AG04450 (cell line): Measurements from ENCODE around the gene ITPR1. TPM values are rescaled to one million over a fixed set of nuclear protein-coding genes. Genes with fewer than 3 reads are reported as not detected.

ENCODE experiments used
- CTCF ChIA-PET: fragments of 300-600, 350-600 bp; formaldehyde crosslinking; extraction: SDS; loops from one replicate; lab custom pipeline; 2022; ENCODE audit warnings: antibody characterized with exemption, inconsistent platforms; lab: Charles Lee
- POLR2A ChIA-PET: fragments of 350-600 bp; formaldehyde crosslinking; extraction: SDS; loops from one replicate; lab custom pipeline; 2021; ENCODE audit warnings: antibody characterized with exemption, inconsistent platforms; lab: Yijun Ruan, JAX
- DNase-seq: peaks from one replicate; pipeline ENCODE4 v3.0.0-alpha.2; 2011; ENCODE audit warnings: low read depth, low spot score
- H3K27ac ChIP-seq: one replicate; pipeline ENCODE4 v1.5.1; 2012; ENCODE audit warnings: low read depth, low read length, control low read depth
- H3K27me3 ChIP-seq: one replicate; pipeline ENCODE4 v1.6.0; 2012; ENCODE audit warnings: low read length; ENCODE audit not compliant: control insufficient read depth, insufficient read depth
- H3K4me3 ChIP-seq: 2 replicates; pipeline ENCODE4 v1.5.1; 2011; ENCODE audit warnings: mild to moderate bottlenecking, low read depth, low read length, control low read depth
- H3K9me3 ChIP-seq: 2 replicates; pipeline ENCODE4 v1.5.1; 2012; ENCODE audit warnings: low read length; ENCODE audit not compliant: control insufficient read depth, insufficient read depth
- polyA plus RNA-seq: library from polyadenylated mRNA; depleted of rRNA; stranded (reverse); fragments of >200 nt; gene quantifications from 2 replicates; pipeline ENCODE4 v1.2.3, GENCODE V29; 2011
- TF ChIP-seq, protein P1 (sequence below): IDR thresholded peaks from 2 replicates; pipeline ENCODE4 v1.5.1; 2011; ENCODE audit warnings: low read depth, low read length, control low read depth, inconsistent platforms

The ITPR1 gene
- polyA plus RNA-seq, 1 experiment, result 7.4 TPM

DNA sequence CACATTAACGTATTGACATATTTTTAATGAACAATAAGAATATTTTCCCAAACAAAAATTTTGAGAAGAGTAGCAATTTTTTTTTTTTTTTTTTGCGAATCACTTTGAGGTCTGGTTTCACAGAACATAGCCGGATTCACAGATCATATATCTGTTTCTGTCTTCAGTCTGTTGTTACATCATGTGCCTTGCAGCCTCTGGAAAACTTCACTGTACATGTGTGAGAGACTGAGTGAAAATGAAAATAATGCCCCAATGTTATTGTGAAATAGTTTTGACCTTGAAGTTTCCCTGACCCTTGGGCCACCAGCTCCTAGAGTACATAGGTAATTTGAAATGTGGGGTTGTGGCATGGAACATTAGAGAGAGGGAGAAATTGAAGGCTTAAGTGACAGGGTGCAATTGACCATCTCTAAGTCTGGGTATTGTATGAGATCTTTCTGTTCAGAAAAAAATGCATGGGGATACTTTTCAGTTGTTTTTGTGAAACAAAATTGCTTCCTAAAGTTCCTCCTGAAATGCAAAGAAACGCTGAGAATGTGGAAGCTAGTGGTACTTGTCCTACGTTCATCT, 14.0 kb downstream of the ITPR1 start:
- ChIA-PET POLR2A (interaction anchor here (0.6 to 1.3 kb wide), 2 partner anchors 14 to 175 kb away, joined by 6 to 10 read pairs; partner anchors contain the start of gene ITPR1), CTCF (interaction anchor here (0.7 to 2.5 kb wide), 5 partner anchors 14 to 156 kb away, joined by 3 to 7 read pairs (median 4); partner anchors contain the start of gene ITPR1)
- TF ChIP-seq, protein P1, sequence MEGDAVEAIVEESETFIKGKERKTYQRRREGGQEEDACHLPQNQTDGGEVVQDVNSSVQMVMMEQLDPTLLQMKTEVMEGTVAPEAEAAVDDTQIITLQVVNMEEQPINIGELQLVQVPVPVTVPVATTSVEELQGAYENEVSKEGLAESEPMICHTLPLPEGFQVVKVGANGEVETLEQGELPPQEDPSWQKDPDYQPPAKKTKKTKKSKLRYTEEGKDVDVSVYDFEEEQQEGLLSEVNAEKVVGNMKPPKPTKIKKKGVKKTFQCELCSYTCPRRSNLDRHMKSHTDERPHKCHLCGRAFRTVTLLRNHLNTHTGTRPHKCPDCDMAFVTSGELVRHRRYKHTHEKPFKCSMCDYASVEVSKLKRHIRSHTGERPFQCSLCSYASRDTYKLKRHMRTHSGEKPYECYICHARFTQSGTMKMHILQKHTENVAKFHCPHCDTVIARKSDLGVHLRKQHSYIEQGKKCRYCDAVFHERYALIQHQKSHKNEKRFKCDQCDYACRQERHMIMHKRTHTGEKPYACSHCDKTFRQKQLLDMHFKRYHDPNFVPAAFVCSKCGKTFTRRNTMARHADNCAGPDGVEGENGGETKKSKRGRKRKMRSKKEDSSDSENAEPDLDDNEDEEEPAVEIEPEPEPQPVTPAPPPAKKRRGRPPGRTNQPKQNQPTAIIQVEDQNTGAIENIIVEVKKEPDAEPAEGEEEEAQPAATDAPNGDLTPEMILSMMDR, result no peak
- no peaks in the 10 kb centered on the region for H3K27me3 ChIP-seq
- no peaks in the 10 kb centered on the region for H3K9me3 ChIP-seq
- DNase-seq, result no peak
- no peak overlapping the region for H3K4me3 ChIP-seq
- no peak overlapping the region for H3K27ac ChIP-seq

DNA sequence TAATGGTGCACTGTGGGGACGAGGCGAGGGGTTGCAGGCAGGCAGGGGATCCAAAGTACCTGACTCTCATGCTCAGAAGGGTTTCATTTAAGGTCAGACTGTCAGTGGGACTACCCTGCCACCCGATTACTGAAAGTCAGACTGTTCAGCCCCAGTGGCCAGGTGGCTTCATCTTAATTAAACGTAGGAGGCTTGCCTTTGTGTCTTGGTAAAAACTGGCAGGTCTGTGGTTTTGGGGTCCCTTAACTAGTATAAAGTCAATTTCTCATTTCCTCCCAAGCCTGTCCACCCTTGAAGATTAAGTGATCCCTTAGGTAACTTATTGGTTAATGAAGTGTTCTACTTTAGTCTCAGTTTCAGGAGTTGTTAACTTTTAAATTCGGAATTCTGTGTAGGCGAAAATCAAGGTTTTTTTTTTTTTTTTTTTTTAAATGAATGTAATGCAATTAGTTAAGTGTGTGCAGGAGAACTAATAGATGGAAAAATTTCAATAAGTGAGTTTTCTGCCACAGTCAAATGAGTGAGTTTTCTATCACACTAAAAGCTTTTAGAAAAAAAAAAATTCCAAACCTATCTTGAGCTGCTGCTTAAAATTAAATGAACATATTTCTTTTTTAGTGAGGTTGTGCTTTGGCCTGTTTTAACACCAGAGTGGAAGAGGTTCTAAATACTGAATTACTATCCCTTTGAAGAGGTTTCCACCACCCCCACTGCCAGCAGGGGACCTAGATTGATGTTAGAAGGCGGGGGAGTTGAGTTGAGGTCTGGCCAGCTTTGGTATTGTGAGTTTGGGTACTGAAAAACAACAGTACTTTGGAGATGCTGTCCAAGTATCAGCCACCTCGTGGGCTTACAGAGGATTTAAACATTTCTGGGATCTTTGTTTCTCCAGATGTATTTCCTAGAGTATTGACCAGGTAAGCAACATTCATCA, 15.2 kb downstream of the ITPR1 start:
- Histone ChIP-seq H3K27ac (no peak overlapping the region), H3K9me3 (no peaks in the 10 kb centered on the region), H3K4me3 (no peak overlapping the region), H3K27me3 (no peaks in the 10 kb centered on the region)
- ChIA-PET POLR2A (interaction anchor here (0.6 to 1.3 kb wide), 3 partner anchors 15 to 173 kb away, joined by 3 to 10 read pairs (median 6); partner anchors contain the start of gene ITPR1), CTCF (interaction anchor here (1.0 to 2.5 kb wide), 4 partner anchors 15 to 157 kb away, joined by 3 to 7 read pairs (median 5); partner anchors contain the start of gene ITPR1)
- no peak for DNase-seq
- TF ChIP-seq, protein P1, result no peak

- Histone ChIP-seq H3K27ac (no peak overlapping the region), H3K27me3 (no peaks in the 10 kb centered on the region), H3K4me3 (no peak overlapping the region), H3K9me3 (no peaks in the 10 kb centered on the region)
- no peak for DNase-seq
- ChIA-PET POLR2A (interaction anchor here (1.3 kb wide), 1 partner anchor 15 kb away, joined by 3 read pairs; the partner anchor contains the start of gene ITPR1), CTCF (interaction anchor here (1.0 to 2.5 kb wide), 2 partner anchors 125 to 158 kb away, joined by 3 to 7 read pairs; no protein-coding TSS in a partner anchor)
- TF ChIP-seq, protein P1, result no peak
Observed at GRCh38 chr3:4509043-4509442, 15.9 kb downstream of the ITPR1 start.

GRCh38 chr3:4509983-4510755, 17.0 kb downstream of the ITPR1 start:
- ChIA-PET CTCF (no interaction called here), POLR2A (no interaction called here)
- TF ChIP-seq, protein P1, result no peak
- Histone ChIP-seq H3K9me3 (no peaks in the 10 kb centered on the region), H3K27ac (no peak overlapping the region), H3K27me3 (no peaks in the 10 kb centered on the region), H3K4me3 (no peak overlapping the region)
- DNase-seq, result no peak
